Liver (tissue), 2 donors: ENCODE measurements around the gene AHDC1.

Experiments
- CTCF ChIP-seq: fragments of 150-350 bp; IDR thresholded peaks from 2 replicates; pipeline ENCODE4 v1.5.1; 2017; ENCODE audit warnings: improper control_type of control experiment, low read depth, low read length; ENCODE audit not compliant: missing input control
- MAX ChIP-seq: IDR thresholded peaks from 2 replicates; pipeline ENCODE4 v1.6.1; 2016; ENCODE audit warnings: antibody characterized with exemption
- REST ChIP-seq: IDR thresholded peaks from 2 replicates; pipeline ENCODE4 v1.6.1; 2016; ENCODE audit warnings: antibody characterized with exemption, mild to moderate bottlenecking
- YY1 ChIP-seq: IDR thresholded peaks from 2 replicates; pipeline ENCODE4 v1.6.1; 2016; ENCODE audit warnings: antibody characterized with exemption, mild to moderate bottlenecking
- donor health status: healthy.

- TF ChIP-seq CTCF (no peak), MAX (no peak), REST (no peak), YY1 (no peak)
Measured at GRCh38 chr1:27570784-27571183, 33.2 kb downstream of the AHDC1 start.
